A549 (cell line): ENCODE measurements around the gene STPG4. TPM values are rescaled to one million over a fixed set of nuclear protein-coding genes. Genes with fewer than 3 reads are reported as not detected.
A peak's percentile ranks its signal among the peaks of the same experiment; 100 is the strongest.

Source experiments
- ATAC-seq, 2 experiments: fragments of 200-7000 bp in 1 of 2; fragments of >200 bp in 1 of 2; cut with Nextera tagmentation in 1 of 2; cut with Tn5 transposase in 1 of 2; 3 replicates each; pipeline versions ENCODE4 v1.8.0 to v1.9.1; 2018 to 2020; ENCODE audit warnings: mild to moderate bottlenecking in 1 of 2, moderate library complexity in 1 of 2
- CTCF ChIA-PET: fragments of 300-600 bp; sonication (Branson Sonifier 250); formaldehyde crosslinking; extraction: SDS; loops from one replicate; lab custom pipeline; 2021; ENCODE audit warnings: antibody characterized with exemption, inconsistent platforms; lab: Yijun Ruan, JAX
- POLR2A ChIA-PET: fragments of 350-600 bp; formaldehyde crosslinking; extraction: SDS; loops from one replicate; lab custom pipeline; 2021; ENCODE audit warnings: antibody characterized with exemption, inconsistent platforms; lab: Yijun Ruan, JAX
- DNase-seq, 2 experiments: peaks; one replicate each; pipeline versions ENCODE4 v3.0.0 to v3.0.0-alpha.2; 2011 to 2016; ENCODE audit warnings: low read depth in 1 of 2, low spot score in 1 of 2
- FAIRE-seq: peaks from 2 replicates; lab custom pipeline; 2011; peaks lifted over from hg19 to GRCh38; lab: Jason Lieb, UNC
- H3K27ac ChIP-seq, 2 experiments: fragments of >200 bp; sonication (Bioruptor Twin); formaldehyde crosslinking; 3 replicates each; pipeline ENCODE4 v1.5.1; 2016 to 2017
- H3K4me1 ChIP-seq: fragments of >200 bp; sonication (Bioruptor Twin); formaldehyde crosslinking; 3 replicates; pipeline ENCODE4 v1.6.1; 2016
- H3K4me2 ChIP-seq: fragments of >200 bp; sonication (Bioruptor Twin); formaldehyde crosslinking; 3 replicates; pipeline ENCODE4 v1.6.1; 2016
- H3K4me3 ChIP-seq: fragments of >200 bp; sonication (Bioruptor Twin); formaldehyde crosslinking; 3 replicates; pipeline ENCODE4 v1.5.1; 2016
- H3K9me3 ChIP-seq: fragments of >200 bp; sonication (Bioruptor Twin); formaldehyde crosslinking; 3 replicates; pipeline ENCODE4 v1.6.1; 2016
- BHLHE40 ChIP-seq: IDR thresholded peaks from 2 replicates; pipeline ENCODE4 v1.6.1; 2012; ENCODE audit warnings: low read depth, low read length, inconsistent platforms
- CBX2 ChIP-seq: fragments of 200-600 bp; sonication (generic); IDR thresholded peaks from 2 replicates; pipeline ENCODE4 v1.6.1; 2016; ENCODE audit warnings: low read depth, mild to moderate bottlenecking, borderline replicate concordance
- CEBPB ChIP-seq, 2 experiments: fragments of >200 bp in 1 of 2; sonication (Bioruptor Twin) in 1 of 2; formaldehyde crosslinking in 1 of 2; IDR thresholded peaks; 2 replicates each; pipeline ENCODE4 v1.6.1; 2012 to 2016
- CHD2 ChIP-seq: fragments of 150-350 bp; IDR thresholded peaks from 2 replicates; pipeline ENCODE4 v1.6.1; 2014; ENCODE audit warnings: low read length; ENCODE audit not compliant: partially characterized antibody
- E2F6 ChIP-seq: IDR thresholded peaks from 2 replicates; pipeline ENCODE4 v1.6.1; 2012; ENCODE audit warnings: low read depth, borderline replicate concordance
- EHF ChIP-seq: fragments of 250-450 bp; sonication (Bioruptor Pico); IDR thresholded peaks from 2 replicates; pipeline ENCODE4 v1.5.0; 2020; ENCODE audit warnings: mild to moderate bottlenecking
- EHMT2 ChIP-seq: fragments of 200-600 bp; sonication (generic); IDR thresholded peaks from 2 replicates; pipeline ENCODE4 v1.6.1; 2016; ENCODE audit warnings: antibody characterized with exemption, low read depth, mild to moderate bottlenecking, moderate library complexity
- FOXS1 ChIP-seq: fragments of 250-450 bp; sonication (Bioruptor Pico); IDR thresholded peaks from 2 replicates; pipeline ENCODE4 v1.5.0; 2020; ENCODE audit warnings: mild to moderate bottlenecking, moderate library complexity
- HMGXB4 ChIP-seq: fragments of 250-450 bp; sonication (Bioruptor Pico); IDR thresholded peaks from 2 replicates; pipeline ENCODE4 v1.5.0; 2021; ENCODE audit warnings: mild to moderate bottlenecking, moderate library complexity, borderline replicate concordance
- HOXA7 ChIP-seq: fragments of 250-450 bp; sonication (Bioruptor Pico); IDR thresholded peaks from 2 replicates; pipeline ENCODE4 v1.5.0; 2020; ENCODE audit warnings: mild to moderate bottlenecking, moderate library complexity
- HOXB13 ChIP-seq: fragments of 250-450 bp; sonication (Bioruptor Pico); IDR thresholded peaks from 2 replicates; pipeline ENCODE4 v1.5.0; 2020; ENCODE audit warnings: low read depth, mild to moderate bottlenecking, moderate library complexity
- HOXB5 ChIP-seq: fragments of 250-450 bp; sonication (Bioruptor Pico); IDR thresholded peaks from 2 replicates; pipeline ENCODE4 v1.5.0; 2020; ENCODE audit warnings: mild to moderate bottlenecking, moderate library complexity
- JUN ChIP-seq, 2 experiments: fragments of >200 bp; sonication (Bioruptor Twin); formaldehyde crosslinking; IDR thresholded peaks; 2 replicates in 1 of 2; 3 replicates in 1 of 2; pipeline ENCODE4 v1.6.1; 2016 to 2017
- MAX ChIP-seq: IDR thresholded peaks from 2 replicates; pipeline ENCODE4 v1.6.1; 2012
- MAZ ChIP-seq: fragments of 150-350 bp; IDR thresholded peaks from 2 replicates; pipeline ENCODE4 v1.6.1; 2014; ENCODE audit warnings: antibody characterized with exemption, low read depth, low read length, borderline replicate concordance
- NFE2L2 ChIP-seq: fragments of 150-350 bp; conservative IDR thresholded peaks from 2 replicates; pipeline ENCODE4 v1.6.1; 2014; ENCODE audit warnings: low read length
- NR3C1 ChIP-seq: fragments of >200 bp; sonication (Bioruptor Twin); formaldehyde crosslinking; IDR thresholded peaks from 3 replicates; pipeline ENCODE4 v1.6.1; 2017
- PBX3 ChIP-seq: IDR thresholded peaks from 2 replicates; pipeline ENCODE4 v1.6.1; 2012
- RAD21 ChIP-seq, 2 experiments: fragments of >200 bp in 1 of 2; sonication (Bioruptor Twin) in 1 of 2; formaldehyde crosslinking in 1 of 2; IDR thresholded peaks in 1 of 2; conservative IDR thresholded peaks in 1 of 2; 2 replicates in 1 of 2; 3 replicates in 1 of 2; pipeline ENCODE4 v1.6.1; 2012 to 2018; ENCODE audit warnings: inconsistent platforms in 1 of 2
- RARB ChIP-seq: fragments of 250-450 bp; sonication (Bioruptor Pico); IDR thresholded peaks from 2 replicates; pipeline ENCODE4 v1.8.0; 2021; ENCODE audit warnings: mild to moderate bottlenecking, moderate library complexity
- RNF2 ChIP-seq: fragments of 200-600 bp; sonication (generic); IDR thresholded peaks from 2 replicates; pipeline ENCODE4 v1.6.1; 2016; ENCODE audit warnings: low read depth, mild to moderate bottlenecking, antibody characterized with exemption, moderate library complexity, borderline replicate concordance
- SMC3 ChIP-seq: fragments of >200 bp; sonication (Bioruptor Twin); formaldehyde crosslinking; IDR thresholded peaks from 3 replicates; pipeline ENCODE4 v1.6.1; 2018; ENCODE audit warnings: inconsistent platforms
- SREBF2 ChIP-seq: fragments of 450-650 bp; IDR thresholded peaks from 2 replicates; pipeline ENCODE4 v1.6.1; 2014; ENCODE audit warnings: mild to moderate bottlenecking, moderate library complexity
- TFCP2L1 ChIP-seq: fragments of 250-450 bp; sonication (Bioruptor Pico); IDR thresholded peaks from 2 replicates; pipeline ENCODE4 v1.5.0; 2021; ENCODE audit warnings: mild to moderate bottlenecking
- TP53 ChIP-seq: fragments of 250-450 bp; sonication (Bioruptor Pico); IDR thresholded peaks from 2 replicates; pipeline ENCODE4 v1.5.0; 2021; ENCODE audit warnings: mild to moderate bottlenecking, moderate library complexity
- ZFP36 ChIP-seq: fragments of 450-650 bp; IDR thresholded peaks from 2 replicates; pipeline ENCODE4 v1.6.1; 2014; ENCODE audit warnings: borderline replicate concordance; ENCODE audit not compliant: partially characterized antibody
- WGBS: methylation state at CpG from one replicate; pipeline ENCODE4 v1.1.6; 2017; ENCODE audit errors: missing lambda C conversion rate; 5-methylcytosine and 5-hydroxymethylcytosine counted together
- polyA plus RNA-seq, 4 experiments: library from polyadenylated mRNA; depleted of rRNA in 3 of 4; stranded (reverse); fragments of >200 nt; fragmentation: RNase III in 1 of 4; extraction: RNeasy Plus Mini Kit Qiagen cat#74134 plus additional on column Dnase treatment in 1 of 4; gene quantifications; 2 replicates in 3 of 4; 3 replicates in 1 of 4; pipeline ENCODE4 v1.2.3, GENCODE V29; 2011 to 2017

Gene STPG4
- polyA plus RNA-seq, 2 of the 4 experiments (the other 2 are of a cell fraction) = 0.05 to 0.13 TPM

GRCh38 chr2:47147021-47147420 lies 8.1 kb downstream of the STPG4 start:
- ChIA-PET CTCF (interaction anchor here (1.0 to 1.7 kb wide), 3 partner anchors 126 to 176 kb away, joined by 3 to 7 read pairs (median 3); no protein-coding TSS in a partner anchor), POLR2A (interaction anchor here (0.6 kb wide), 1 partner anchor 25 kb away, joined by 8 read pairs; no protein-coding TSS in a partner anchor)
- 52% methylated on average over 3 of the region's 3 CpGs for WGBS
- TF ChIP-seq NFE2L2 (no peak), JUN (IDR thresholded peaks at IDR 0.05) (no peak), EHMT2 (no peak), SREBF2 (no peak), RAD21 (conservative IDR thresholded peaks at IDR 0.05 in 1 of 2, IDR thresholded peaks at IDR 0.05 in 1 of 2) (no peak), MAZ (no peak), CHD2 (no peak), RNF2 (no peak), MAX (no peak), E2F6 (no peak), FOXS1 (CRISPR knock-in tag) (no peak), SMC3 (no peak), CBX2 (no peak), PBX3 (no peak), BHLHE40 (no peak), HOXA7 (CRISPR knock-in tag) (no peak), CEBPB (IDR thresholded peaks at IDR 0.05) (no peak), ZFP36 (no peak)
- Histone ChIP-seq H3K4me2 (no peak overlapping the region), H3K4me1 (peaks cover 23% of the 10 kb centered on the region; the same call in 2 of the 3 replicates), H3K9me3 (no peaks in the 10 kb centered on the region), H3K4me3 (no peak overlapping the region), H3K27ac (no peak overlapping the region)
- ATAC-seq (peak in 1 of 2 experiments; percentile 9; a peak in 3 of 6 replicates), FAIRE-seq (no peak), DNase-seq (no peak)

- ChIA-PET CTCF (no interaction called here), POLR2A (no interaction called here)
- 73% methylated on average over 1 of the region's 1 CpG for WGBS
- TF ChIP-seq EHF (CRISPR knock-in tag) = no peak
- no peak for TF ChIP-seq TP53 (CRISPR knock-in tag)
- no peak for TF ChIP-seq SMC3
- no peak for TF ChIP-seq EHMT2
- TF ChIP-seq RARB (CRISPR knock-in tag) = no peak
- TF ChIP-seq HOXB5 (CRISPR knock-in tag) = no peak
- DNase-seq = no peak
- no peak overlapping the region for H3K4me3 ChIP-seq
- H3K27ac ChIP-seq = peak overlapping the region in 1 of 2 experiments; percentile 9; a peak in 1 of 6 replicates
- H3K4me1 ChIP-seq = peaks cover 23% of the 10 kb centered on the region; the same call in 2 of the 3 replicates
- ATAC-seq = no peak
- peak; percentile 7 for FAIRE-seq
- no peak overlapping the region for H3K4me2 ChIP-seq
- H3K9me3 ChIP-seq = no peaks in the 10 kb centered on the region
These were observed 9.6 kb downstream of the STPG4 start for GRCh38 chr2:47145466-47145865.

- ChIA-PET CTCF (interaction anchor here (0.7 to 1.8 kb wide), 3 partner anchors 11 to 105 kb away, joined by 3 to 4 read pairs (median 4); no protein-coding TSS in a partner anchor), POLR2A (interaction anchor here (0.7 kb wide), 1 partner anchor 29 kb away, joined by 4 read pairs; no protein-coding TSS in a partner anchor)
- 90% methylated on average over 3 of the region's 3 CpGs for WGBS
- H3K4me2 ChIP-seq = no peak overlapping the region
- no peak overlapping the region for H3K27ac ChIP-seq
- no peak for TF ChIP-seq TFCP2L1
- no peak for TF ChIP-seq CBX2
- no peak for TF ChIP-seq NR3C1
- no peak for TF ChIP-seq E2F6
- TF ChIP-seq HMGXB4 (CRISPR knock-in tag) = no peak
- TF ChIP-seq MAZ = no peak
- TF ChIP-seq HOXB13 = no peak
- TF ChIP-seq MAX = no peak
- no peak for TF ChIP-seq RNF2
- no peak for TF ChIP-seq FOXS1 (CRISPR knock-in tag)
- peaks cover 15% of the 10 kb centered on the region; the same call in 1 of the 3 replicates for H3K4me1 ChIP-seq
- ATAC-seq = no peak
- no peak for FAIRE-seq
- no peak overlapping the region for H3K4me3 ChIP-seq
- no peak for DNase-seq
- no peaks in the 10 kb centered on the region for H3K9me3 ChIP-seq
These were observed 13.6 kb downstream of the STPG4 start for GRCh38 chr2:47141520-47141919.
